DOHH2 (cell line): ENCODE results near the gene HSD3B1.

Experiments
- H3F3A ChIP-seq: fragments of 200-600 bp; sonication (generic), shearing (Covaris generic); 2 replicates; pipeline ENCODE4 v1.6.0; 2016; ENCODE audit warnings: antibody characterized with exemption, mild to moderate bottlenecking; ENCODE audit not compliant: control insufficient read depth, insufficient read depth
- H3K27ac ChIP-seq: fragments of 200-600 bp; sonication (generic); 2 replicates; pipeline ENCODE4 v1.5.1; 2014; ENCODE audit warnings: low read depth, mild to moderate bottlenecking, low read length, moderate library complexity
- H3K27me3 ChIP-seq: fragments of 200-600 bp; sonication (generic); 2 replicates; pipeline ENCODE4 v1.6.1; 2014; ENCODE audit warnings: mild to moderate bottlenecking, low read length, mixed read lengths; ENCODE audit not compliant: control insufficient read depth
- H3K36me3 ChIP-seq: fragments of 200-600 bp; sonication (generic); 2 replicates; pipeline ENCODE4 v1.6.1; 2014; ENCODE audit warnings: mild to moderate bottlenecking, low read length, moderate library complexity, mixed read lengths; ENCODE audit not compliant: control insufficient read depth
- H3K4me1 ChIP-seq: fragments of 200-600 bp; sonication (generic); 2 replicates; pipeline ENCODE4 v1.6.1; 2014; ENCODE audit warnings: mild to moderate bottlenecking, low read length, mixed read lengths; ENCODE audit not compliant: control insufficient read depth
- H3K4me2 ChIP-seq: fragments of 200-600 bp; sonication (generic); 2 replicates; pipeline ENCODE4 v1.6.0; 2014; ENCODE audit warnings: mild to moderate bottlenecking, low read length, moderate library complexity
- H3K4me3 ChIP-seq: fragments of 200-600 bp; sonication (generic); 2 replicates; pipeline ENCODE4 v1.5.1; 2014; ENCODE audit warnings: mild to moderate bottlenecking, low read length, mixed read lengths
- H3K79me2 ChIP-seq: fragments of 200-600 bp; sonication (generic); 2 replicates; pipeline ENCODE4 v1.6.1; 2014; ENCODE audit warnings: mild to moderate bottlenecking, low read length, mixed read lengths; ENCODE audit not compliant: control insufficient read depth
- H3K9me2 ChIP-seq: fragments of 200-600 bp; sonication (generic); replicated peaks from 2 replicates; pipeline ENCODE4 v1.6.1; 2014; ENCODE audit warnings: mild to moderate bottlenecking, low read length, mixed read lengths; ENCODE audit not compliant: control insufficient read depth
- H3K9me3 ChIP-seq: fragments of 200-600 bp; sonication (generic); 2 replicates; pipeline ENCODE4 v1.6.1; 2014; ENCODE audit warnings: antibody characterized with exemption, low read length, mixed read lengths; ENCODE audit not compliant: control insufficient read depth, insufficient read depth
- H4K20me1 ChIP-seq: fragments of 200-600 bp; sonication (generic); 2 replicates; pipeline ENCODE4 v1.6.0; 2014; ENCODE audit warnings: low read depth, mild to moderate bottlenecking, antibody characterized with exemption, low read length, moderate library complexity; ENCODE audit not compliant: control insufficient read depth, insufficient read depth
- EZH2phosphoT487 ChIP-seq: fragments of 200-600 bp; sonication (generic); IDR thresholded peaks from 2 replicates; pipeline ENCODE4 v1.6.1; 2017; ENCODE audit warnings: borderline replicate concordance, mild to moderate bottlenecking, antibody characterized with exemption, low read length, moderate library complexity, mixed read lengths
- TF ChIP-seq, protein P1 (sequence below): fragments of 200-600 bp; sonication (generic); IDR thresholded peaks from one replicate; pipeline ENCODE4 v1.5.1; 2014; ENCODE audit warnings: antibody characterized with exemption, mild to moderate bottlenecking, low read depth, low read length; ENCODE audit not compliant: poor library complexity, severe bottlenecking

Gene HSD3B1

DNA sequence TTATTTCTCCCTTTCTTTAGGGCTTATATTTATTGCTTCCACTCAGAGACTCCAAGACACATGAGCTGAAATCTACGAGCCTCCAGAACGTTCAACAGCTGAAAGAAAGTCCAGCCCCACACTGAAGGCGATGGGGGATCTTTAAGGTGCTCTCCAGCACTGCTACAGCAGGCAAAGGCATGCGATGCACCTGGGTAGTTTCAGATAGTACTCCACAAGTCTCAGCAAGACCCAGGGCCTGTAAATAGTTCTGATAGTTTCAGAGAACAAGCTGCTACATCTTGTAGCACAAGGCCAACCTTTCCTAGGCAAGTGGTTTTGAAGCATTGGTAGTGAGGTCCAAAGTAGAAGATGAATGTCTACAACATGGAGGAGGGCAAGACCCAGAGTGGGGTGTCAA is 2.2 kb upstream of the HSD3B1 start:
- H3K4me3 ChIP-seq, result no peak overlapping the region

GRCh38 chr1:119510046-119510445 is 3.0 kb downstream of the HSD3B1 start:
- Histone ChIP-seq H3K4me3 (no peak overlapping the region), H3F3A (no peaks in the 10 kb centered on the region), H3K4me2 (no peak overlapping the region), H3K27me3 (no peaks in the 10 kb centered on the region), H3K79me2 (no peaks in the 10 kb centered on the region), H3K9me3 (no peaks in the 10 kb centered on the region), H3K27ac (no peak overlapping the region), H4K20me1 (no peaks in the 10 kb centered on the region), H3K9me2 (no peaks in the 10 kb centered on the region), H3K4me1 (no peaks in the 10 kb centered on the region), H3K36me3 (no peaks in the 10 kb centered on the region)
- TF ChIP-seq EZH2phosphoT487, result no peak
- TF ChIP-seq, protein P1, sequence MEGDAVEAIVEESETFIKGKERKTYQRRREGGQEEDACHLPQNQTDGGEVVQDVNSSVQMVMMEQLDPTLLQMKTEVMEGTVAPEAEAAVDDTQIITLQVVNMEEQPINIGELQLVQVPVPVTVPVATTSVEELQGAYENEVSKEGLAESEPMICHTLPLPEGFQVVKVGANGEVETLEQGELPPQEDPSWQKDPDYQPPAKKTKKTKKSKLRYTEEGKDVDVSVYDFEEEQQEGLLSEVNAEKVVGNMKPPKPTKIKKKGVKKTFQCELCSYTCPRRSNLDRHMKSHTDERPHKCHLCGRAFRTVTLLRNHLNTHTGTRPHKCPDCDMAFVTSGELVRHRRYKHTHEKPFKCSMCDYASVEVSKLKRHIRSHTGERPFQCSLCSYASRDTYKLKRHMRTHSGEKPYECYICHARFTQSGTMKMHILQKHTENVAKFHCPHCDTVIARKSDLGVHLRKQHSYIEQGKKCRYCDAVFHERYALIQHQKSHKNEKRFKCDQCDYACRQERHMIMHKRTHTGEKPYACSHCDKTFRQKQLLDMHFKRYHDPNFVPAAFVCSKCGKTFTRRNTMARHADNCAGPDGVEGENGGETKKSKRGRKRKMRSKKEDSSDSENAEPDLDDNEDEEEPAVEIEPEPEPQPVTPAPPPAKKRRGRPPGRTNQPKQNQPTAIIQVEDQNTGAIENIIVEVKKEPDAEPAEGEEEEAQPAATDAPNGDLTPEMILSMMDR, result no peak

More for the DNA sequence above, 2.2 kb upstream of the HSD3B1 start:
- no peaks in the 10 kb centered on the region for H3K4me1 ChIP-seq
- H3K9me2 ChIP-seq, result no peaks in the 10 kb centered on the region
- H3K27me3 ChIP-seq, result no peaks in the 10 kb centered on the region
- H3K79me2 ChIP-seq, result no peaks in the 10 kb centered on the region
- H3K4me2 ChIP-seq, result no peak overlapping the region
- H3K27ac ChIP-seq, result no peak overlapping the region
- no peaks in the 10 kb centered on the region for H3K9me3 ChIP-seq
- H3F3A ChIP-seq, result no peaks in the 10 kb centered on the region
- H4K20me1 ChIP-seq, result no peaks in the 10 kb centered on the region
- no peak for TF ChIP-seq EZH2phosphoT487
- TF ChIP-seq, protein P1, result no peak
- H3K36me3 ChIP-seq, result no peaks in the 10 kb centered on the region

GRCh38 chr1:119515221-119515620 is 8.2 kb downstream of the HSD3B1 start:
- Histone ChIP-seq H3K27ac (no peak overlapping the region), H3K4me2 (no peak overlapping the region), H3K79me2 (no peaks in the 10 kb centered on the region), H3K27me3 (no peaks in the 10 kb centered on the region), H3K36me3 (no peaks in the 10 kb centered on the region), H4K20me1 (no peaks in the 10 kb centered on the region), H3F3A (no peaks in the 10 kb centered on the region), H3K9me3 (no peaks in the 10 kb centered on the region), H3K4me1 (no peaks in the 10 kb centered on the region), H3K9me2 (no peaks in the 10 kb centered on the region), H3K4me3 (no peak overlapping the region)
- TF ChIP-seq EZH2phosphoT487, result no peak
- TF ChIP-seq, protein P1, result no peak

DNA sequence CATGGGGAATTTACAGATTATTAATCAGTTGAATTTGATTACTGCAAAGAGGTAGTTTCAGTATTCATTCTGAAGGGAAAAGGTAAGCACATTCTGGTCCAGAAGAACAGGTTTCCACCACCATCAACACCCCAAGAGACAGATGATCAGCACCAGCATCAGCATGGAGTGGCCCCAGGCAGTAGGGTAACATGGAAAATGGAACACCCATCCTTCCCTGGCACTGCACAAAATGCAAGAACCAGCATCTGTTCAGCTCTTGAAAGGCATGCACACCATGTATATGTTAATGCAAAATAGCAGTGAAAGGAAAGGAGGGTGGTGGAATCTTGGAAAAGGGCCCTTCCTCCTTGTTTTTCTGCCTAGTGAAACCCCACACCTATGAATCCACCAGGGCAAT is 9.2 kb downstream of the HSD3B1 start:
- TF ChIP-seq, protein P1, result no peak
- TF ChIP-seq EZH2phosphoT487, result no peak
- Histone ChIP-seq H3K9me3 (no peaks in the 10 kb centered on the region), H3K4me1 (no peaks in the 10 kb centered on the region), H3K9me2 (no peaks in the 10 kb centered on the region), H3K36me3 (no peaks in the 10 kb centered on the region), H3K79me2 (no peaks in the 10 kb centered on the region), H3K4me2 (no peak overlapping the region), H3K27ac (no peak overlapping the region), H3F3A (no peaks in the 10 kb centered on the region), H4K20me1 (no peaks in the 10 kb centered on the region), H3K4me3 (no peak overlapping the region), H3K27me3 (no peaks in the 10 kb centered on the region)
